ENCODE measurements around the gene GGT1. TPM values are rescaled to one million over a fixed set of nuclear protein-coding genes. Genes with fewer than 3 reads are reported as not detected.
A peak's percentile ranks its signal among the peaks of the same experiment; 100 is the strongest.
"Not testable (repeated sequence)": the region's sequence is repeated elsewhere in the genome, so short reads cannot be mapped to it uniquely, and the experiment has no call there.

Gene GGT1
- polyA plus RNA-seq, 3 donors = 42.8 to 72.1 (median 50.8) TPM

DNA sequence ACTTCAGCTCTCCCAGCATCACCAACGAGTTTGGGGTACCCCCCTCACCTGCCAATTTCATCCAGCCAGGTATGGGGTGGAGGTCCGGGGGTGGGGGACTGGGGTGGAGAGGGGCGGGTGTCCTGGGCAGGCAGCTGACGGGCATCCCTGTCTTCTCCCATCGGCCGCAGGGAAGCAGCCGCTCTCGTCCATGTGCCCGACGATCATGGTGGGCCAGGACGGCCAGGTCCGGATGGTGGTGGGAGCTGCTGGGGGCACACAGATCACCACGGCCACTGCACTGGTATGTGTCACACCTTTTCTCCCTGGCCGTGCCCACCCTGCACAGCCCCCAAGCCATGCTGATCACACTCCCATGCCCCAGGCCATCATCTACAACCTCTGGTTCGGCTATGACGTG is 24.9 kb downstream of the GGT1 start:
- DNase-seq (ENCODE audit: extremely low read depth in 1 of 11, low read depth in 9 of 11, low spot score in 4 of 11) = not testable (repeated sequence)

DNA sequence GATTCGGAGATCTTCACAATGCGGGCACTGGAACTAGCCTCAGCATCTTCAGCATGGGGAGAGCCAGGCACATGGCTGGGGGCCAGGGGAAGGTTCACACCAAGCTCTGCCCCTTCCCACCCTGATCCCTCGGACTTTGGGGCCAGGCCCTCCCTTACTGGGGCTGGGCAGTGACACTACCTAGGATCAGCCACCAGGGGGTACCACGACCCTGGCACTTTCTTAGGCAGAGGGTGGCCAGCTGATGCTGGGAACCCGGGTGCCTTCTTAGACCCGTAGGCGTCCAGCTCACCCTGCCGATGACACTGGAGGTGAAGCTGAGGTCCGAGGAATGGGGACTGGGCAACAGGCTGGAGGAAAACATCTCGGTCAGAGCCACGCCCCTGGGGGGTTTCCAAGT is 26.1 kb downstream of the GGT1 start:
- not testable (repeated sequence) for DNase-seq (ENCODE audit: extremely low read depth in 1 of 11, low read depth in 9 of 11, low spot score in 4 of 11)

DNA sequence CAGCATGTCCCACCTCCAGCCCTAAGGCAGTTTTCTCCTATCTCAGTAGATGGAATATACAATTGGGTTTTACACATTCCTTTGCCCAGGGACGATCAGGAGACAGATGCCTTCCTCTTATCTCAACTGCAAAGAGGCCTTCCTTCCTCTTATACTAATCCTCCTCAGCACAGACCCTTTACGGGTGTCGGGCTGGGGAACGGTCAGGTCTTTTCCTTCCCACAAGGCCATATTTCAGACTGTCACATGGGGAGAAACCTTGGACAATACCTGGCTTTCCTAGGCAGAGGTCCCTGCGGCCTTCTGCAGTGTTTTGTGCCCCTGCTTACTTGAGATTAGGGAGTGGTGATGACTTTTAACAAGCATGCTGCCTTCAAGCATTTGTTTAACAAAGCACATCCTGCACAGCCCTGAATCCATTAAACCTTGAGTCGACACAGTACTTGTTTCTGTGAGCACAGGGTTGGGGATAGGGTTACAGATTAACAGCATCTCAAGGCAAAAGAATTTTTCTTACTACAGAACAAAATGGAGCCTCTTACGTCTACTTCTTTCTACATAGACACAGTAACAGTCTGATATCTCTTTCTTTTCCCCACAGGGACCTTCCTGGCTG is 27.9 kb downstream of the GGT1 start:
- not testable (repeated sequence) for DNase-seq (ENCODE audit: extremely low read depth in 1 of 11, low read depth in 9 of 11, low spot score in 4 of 11)

DNA sequence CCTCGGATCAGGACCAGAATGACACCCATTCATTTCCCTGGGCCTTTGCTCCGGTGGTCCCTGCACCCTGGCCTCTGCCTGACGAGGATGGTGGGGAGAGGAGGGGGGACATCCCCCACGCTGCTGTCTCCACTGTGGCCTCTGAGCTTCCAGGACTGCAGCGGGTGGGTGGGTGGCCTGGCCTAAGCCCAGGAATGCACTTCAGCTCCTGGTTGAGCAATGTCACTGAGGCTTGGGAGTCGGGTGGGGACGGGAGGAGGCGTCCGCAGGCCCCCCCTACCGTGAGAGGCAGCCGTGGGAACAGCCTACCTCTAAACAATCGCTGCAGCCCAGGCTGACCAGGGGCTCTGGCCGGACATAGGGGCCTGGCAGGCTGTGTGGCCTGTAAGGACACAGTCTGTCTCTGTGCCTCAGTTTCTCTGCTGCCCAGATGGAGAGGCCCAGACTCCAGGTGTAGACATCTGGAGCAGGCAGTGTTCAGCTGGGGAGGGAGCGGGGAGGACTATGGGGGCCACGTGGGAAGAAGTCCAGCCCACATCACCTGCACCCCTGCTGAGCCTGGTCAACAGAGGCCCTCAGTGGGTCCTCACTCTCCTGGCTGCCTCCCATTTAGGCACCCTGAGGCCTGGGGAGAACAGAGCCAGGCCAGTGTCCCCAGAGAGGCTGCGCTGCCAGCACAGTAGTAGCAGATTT is 28.6 kb downstream of the GGT1 start:
- peak in 1 of 11 donors; percentile 21 for DNase-seq (ENCODE audit: extremely low read depth in 1 of 11, low read depth in 9 of 11, low spot score in 4 of 11)

DNA sequence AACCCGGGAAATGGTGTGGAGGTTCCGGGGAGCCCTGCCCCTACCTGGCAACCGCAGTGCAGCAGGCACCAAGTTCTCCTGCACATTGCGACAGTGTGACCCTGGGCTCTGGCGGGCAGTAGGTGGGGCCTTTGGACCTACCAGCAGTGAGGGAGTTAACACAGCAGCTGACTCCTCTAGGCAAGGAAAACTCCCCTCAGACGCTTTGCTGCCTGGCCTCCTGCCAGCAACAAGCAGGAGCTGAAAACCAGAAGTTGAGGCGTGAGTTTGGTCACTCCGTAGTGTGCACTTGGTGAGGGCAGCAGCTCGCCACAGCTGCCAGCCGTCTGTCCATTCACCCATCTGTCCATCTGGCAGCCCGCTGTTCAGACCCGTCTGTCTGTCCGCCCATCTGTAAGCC is 29.6 kb downstream of the GGT1 start:
- DNase-seq (ENCODE audit: extremely low read depth in 1 of 11, low read depth in 9 of 11, low spot score in 4 of 11) = peak in 1 of 11 donors; percentile 19

DNA sequence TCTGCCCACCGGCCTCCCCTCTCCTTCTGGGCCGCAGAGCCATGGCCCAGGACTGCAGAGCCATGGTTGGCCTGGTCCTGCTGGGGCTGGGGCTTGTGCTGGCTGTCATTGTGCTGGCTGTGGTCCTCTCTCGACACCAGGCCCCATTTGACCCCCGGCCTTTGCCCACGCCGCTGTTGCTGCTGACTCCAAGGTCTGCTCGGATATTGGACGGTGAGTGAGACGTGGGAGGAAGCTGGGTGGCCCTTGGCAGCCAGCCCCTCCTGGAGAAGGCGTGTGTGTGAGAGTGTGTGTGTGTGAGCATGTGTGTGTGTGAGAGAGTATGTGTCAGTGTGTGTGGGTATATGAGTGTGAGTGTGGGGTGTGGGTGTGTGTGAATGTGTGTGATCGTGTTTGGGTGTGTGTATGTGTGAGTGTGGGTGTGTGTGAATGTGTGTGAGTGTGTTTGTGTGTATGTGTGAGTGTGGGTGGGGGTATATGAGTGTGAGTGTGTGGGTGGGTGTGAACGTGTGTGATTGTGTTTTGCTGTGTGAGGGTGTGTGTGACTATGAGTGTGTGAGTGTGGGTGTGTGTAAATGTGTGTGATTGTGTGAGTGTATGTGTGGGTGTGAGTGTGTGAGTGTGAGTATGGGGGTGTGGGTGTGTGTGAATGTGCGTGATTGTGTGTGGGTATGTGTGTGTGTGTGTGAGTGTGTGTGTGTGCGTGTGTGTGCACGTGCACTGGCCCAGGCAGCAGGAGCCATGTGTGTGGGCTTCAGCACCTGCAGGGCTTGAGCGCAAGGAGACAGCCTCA is 30.4 kb downstream of the GGT1 start:
- DNase-seq (ENCODE audit: extremely low read depth in 1 of 11, low read depth in 9 of 11, low spot score in 4 of 11) = not testable (repeated sequence)

DNA sequence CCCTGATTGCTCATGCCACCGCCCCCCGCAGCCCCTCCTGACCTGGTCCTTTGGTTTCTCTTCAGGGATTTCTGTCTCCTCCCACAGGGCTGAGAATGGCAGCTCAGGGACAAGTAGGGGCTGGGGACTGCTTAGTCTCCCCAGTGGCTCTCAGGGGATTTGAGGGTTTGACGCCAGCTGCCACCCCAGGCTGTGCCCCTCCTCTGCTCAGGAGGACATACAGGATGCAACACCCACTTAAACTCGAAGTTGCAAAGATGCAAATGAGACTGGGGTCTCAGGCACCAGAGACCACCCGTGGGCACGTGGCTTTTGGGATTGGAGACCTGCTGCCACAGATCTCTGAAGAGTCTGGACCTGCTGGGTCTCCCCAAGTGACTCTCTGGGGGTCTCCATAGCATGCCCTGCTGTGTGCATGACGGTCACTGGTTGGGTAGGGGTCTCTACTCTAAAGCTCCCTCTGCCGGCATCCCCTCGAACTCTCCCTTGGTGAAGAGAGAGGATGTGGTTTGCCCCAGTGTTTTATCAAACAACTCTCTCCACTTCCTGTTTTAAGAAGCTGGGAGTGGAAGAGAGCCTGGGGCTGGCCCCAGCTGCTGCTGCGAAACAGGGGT is 31.9 kb downstream of the GGT1 start:
- DNase-seq (ENCODE audit: extremely low read depth in 1 of 11, low read depth in 9 of 11, low spot score in 4 of 11) = not testable (repeated sequence)

DNA sequence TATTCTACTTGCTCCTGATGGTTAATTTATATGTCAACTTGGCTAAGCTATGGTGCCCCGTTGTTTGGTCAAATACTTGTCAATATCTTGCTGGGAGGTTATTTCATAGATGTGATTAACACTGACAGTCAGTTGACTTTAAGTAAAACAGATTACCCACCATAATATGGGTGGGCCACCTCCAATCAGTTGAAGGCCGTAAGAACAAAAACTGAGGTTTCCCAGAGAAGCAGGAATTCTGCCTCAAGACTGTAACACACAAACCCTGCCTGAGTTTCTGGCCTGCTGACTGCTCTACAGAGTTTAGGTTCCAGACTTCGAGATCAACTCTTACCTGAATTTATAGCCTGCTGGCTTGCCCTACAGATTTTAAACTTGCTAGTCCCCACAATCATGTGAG is 33.5 kb downstream of the GGT1 start:
- not testable (repeated sequence) for DNase-seq (ENCODE audit: extremely low read depth in 1 of 11, low read depth in 9 of 11, low spot score in 4 of 11)

DNA sequence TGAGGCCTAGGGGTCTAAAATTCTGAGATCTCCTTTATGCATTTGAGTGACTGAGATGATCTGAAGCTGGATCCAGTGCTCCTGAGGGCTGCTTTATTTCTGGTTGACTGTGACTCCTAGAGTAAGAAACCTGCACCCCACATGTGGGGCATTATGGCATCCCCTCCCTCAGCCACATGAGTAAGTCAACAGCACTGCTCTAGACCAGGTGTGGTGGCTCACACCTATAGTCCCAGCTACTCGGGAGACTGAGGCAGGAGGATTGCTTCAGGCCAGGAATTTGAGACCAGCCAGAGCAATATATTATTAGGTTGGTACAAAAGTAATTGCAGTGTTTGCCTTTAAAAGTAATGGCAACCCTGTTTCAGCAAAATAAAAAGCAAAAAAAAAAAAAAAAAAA is 39.3 kb downstream of the GGT1 start:
- not testable (repeated sequence) for DNase-seq (ENCODE audit: extremely low read depth in 1 of 11, low read depth in 9 of 11, low spot score in 4 of 11)

DNA sequence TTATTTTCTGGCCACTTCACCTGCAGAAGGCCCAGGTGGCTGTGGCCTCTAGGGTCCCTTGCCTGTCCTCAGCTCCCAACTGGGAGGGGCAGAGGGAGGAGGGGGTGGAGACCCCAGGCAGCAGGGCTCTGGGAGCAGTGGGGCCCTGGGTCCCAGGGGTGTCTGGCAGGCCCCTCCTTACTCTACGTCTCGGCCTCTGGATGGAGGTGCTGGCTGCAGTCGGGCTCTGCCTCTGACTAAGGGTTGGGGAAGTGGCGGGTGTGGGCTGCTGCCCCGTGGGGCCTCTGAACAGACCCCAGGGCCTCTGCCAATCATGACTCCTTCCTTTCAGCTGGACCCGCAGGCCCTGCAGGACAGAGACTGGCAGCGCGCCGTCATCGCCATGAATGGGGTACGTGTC is 41.4 kb downstream of the GGT1 start:
- DNase-seq (ENCODE audit: extremely low read depth in 1 of 11, low read depth in 9 of 11, low spot score in 4 of 11) = not testable (repeated sequence)

DNA sequence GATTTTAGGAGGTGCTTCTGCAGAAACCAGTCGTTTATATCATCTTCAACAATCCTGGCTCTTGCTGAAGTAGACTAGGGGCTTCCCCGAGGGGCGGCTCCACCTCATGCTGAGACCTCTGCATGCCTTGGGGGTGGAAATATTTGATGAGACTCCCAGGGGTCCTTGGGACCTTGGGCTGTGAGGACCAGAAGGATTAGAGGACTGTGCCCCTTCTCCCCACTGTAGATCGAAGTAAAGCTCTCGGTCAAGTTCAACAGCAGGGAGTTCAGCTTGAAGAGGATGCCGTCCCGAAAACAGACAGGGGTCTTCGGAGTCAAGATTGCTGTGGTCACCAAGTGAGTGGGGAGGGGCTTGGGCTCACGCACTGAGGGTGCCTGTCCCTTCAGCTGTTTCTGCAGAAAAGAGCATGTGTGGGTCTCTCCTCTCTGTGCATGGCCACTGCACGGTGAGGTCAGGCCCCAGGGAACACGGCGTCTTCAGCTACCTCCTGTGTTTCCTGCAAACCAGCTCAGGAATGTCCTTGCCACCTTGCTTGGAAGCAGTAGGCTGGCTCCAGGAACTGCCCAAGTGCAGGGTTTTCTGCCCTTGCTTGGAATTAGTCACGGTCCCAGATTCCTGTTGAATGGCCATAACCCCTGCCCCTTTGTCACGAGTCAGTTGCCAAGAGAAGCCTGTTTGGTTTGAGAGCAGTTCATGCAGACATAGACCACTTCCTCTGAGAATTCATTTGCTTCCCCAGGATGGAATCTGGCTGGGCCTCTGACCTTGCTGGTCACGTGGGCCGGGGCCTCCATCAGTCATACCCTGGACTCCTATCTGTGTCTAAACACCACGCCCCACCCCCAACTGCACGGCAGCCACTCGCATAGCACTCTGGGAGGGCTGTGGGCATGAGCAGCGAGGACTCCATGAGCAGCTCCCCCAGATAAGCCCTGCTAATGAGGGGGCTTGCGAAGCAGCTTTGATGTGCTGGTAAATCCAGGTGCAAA is 42.7 kb downstream of the GGT1 start:
- DNase-seq (ENCODE audit: extremely low read depth in 1 of 11, low read depth in 9 of 11, low spot score in 4 of 11) = not testable (repeated sequence)

DNA sequence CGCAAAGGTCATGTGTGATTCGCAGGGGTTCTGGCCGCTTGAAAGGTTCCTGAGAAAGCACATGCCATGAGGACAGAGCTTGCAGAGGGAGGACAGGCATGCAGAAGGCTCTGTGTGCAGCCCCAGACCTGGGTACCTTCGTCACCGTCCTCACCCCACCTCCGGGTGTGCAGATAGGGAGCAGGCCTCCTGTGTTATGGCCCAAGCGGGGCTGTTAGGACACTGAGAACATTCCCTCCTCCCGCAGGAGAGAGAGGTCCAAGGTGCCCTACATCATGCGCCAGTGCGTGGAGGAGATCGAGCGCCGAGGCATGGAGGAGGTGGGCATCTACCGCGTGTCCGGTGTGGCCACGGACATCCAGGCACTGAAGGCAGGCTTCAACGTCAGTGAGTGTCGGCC is 43.8 kb downstream of the GGT1 start:
- not testable (repeated sequence) for DNase-seq (ENCODE audit: extremely low read depth in 1 of 11, low read depth in 9 of 11, low spot score in 4 of 11)

DNA sequence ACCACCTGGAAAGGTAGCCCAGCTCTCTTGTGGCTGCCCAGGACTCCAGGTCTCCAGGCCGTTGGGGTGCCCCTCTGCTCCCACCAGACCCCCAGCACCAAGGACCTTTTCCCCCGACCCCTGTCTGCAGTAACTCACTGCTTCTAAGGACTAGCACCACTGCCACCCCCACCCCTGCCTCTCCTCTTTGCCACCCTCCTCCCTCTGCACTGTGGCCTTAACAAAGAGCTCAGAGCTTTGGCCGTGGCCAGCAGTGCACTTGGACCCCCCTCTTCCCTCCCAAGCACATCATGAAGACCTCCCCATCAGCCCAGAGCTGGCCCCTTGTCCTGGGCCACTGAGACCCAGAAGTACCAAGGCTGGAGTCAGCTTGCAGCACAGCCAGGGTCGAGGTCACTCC is 46.4 kb downstream of the GGT1 start:
- DNase-seq (ENCODE audit: extremely low read depth in 1 of 11, low read depth in 9 of 11, low spot score in 4 of 11) = not testable (repeated sequence)

DNA sequence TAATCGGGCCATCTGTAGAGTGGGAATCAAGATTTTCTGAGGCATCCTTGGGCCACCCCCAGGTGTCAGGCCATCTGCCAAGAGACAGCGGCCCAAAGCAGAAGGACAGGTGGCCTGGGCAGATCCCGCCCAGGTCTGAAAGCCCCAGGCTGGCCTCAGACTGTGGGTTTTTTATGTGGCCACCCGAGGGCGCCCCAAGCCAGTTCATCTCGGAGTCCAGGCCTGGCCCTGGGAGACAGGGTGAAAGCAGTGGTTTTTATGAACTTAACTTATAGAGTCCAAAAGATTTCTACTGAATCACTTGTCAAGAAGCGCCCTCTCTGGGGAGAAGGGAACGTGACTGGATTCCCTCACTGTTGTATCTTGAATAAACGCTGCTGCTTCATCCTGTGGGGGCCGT is 47.9 kb downstream of the GGT1 start:
- DNase-seq (ENCODE audit: extremely low read depth in 1 of 11, low read depth in 9 of 11, low spot score in 4 of 11) = not testable (repeated sequence)

DNA sequence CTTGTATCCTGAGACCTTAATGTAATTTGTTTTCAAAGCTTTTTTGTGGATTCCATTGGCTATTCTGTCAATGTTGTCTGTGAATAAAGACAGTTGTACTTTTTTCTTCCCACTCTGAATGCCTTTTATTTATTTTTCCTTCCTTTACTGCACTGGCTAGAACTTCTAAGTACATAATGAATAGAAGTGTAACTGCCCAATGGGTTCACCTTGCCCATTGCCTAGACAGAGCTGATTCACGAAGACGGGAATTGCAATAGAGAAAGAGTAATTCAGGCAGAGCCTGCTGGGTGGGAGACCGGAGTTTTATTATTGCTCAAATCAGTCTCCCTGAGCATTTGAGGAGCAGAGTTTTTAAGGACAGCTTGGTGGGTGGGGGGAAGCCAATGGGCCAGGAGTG is 62.4 kb downstream of the GGT1 start:
- DNase-seq (ENCODE audit: extremely low read depth in 1 of 11, low read depth in 9 of 11, low spot score in 4 of 11) = not testable (repeated sequence)

DNA sequence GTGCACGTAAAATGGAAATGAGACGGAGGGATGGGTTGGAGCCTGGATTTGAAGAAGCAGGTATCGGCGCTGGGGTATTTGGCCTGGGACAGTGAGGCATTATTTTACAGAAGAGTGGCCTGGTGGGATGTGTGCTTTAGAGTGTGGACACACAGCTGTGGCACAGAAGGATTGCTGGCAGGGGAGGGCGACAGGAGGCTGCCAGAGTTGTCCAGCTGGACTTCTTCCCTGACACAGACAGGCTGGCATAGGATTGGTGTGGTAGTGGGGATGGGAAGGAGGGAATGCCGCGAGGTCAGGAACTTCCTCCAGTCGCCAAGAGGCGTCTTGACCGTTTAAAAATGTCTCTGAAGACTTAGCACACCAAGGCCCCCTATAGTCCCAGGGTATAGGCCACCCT is 64.9 kb downstream of the GGT1 start:
- DNase-seq (ENCODE audit: extremely low read depth in 1 of 11, low read depth in 9 of 11, low spot score in 4 of 11) = not testable (repeated sequence)

DNA sequence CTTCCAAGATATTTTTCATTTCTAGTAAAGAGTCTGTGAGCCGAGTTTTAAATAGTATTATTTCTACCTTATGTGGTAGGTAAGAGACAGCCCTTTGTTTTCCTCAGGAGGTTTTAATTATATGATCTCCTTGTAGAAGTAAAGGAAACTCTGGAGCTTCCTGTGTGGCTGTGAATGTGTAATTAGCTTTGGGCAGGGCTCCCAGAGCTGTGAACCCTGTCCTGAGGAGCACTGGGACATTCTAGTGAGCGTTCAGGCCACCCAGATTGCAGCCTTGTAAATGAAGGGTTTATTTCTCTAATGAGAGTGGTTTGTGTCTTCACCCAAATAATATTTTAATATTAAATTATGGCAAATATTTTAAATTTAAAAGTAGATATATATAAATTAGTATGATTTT is 69.5 kb downstream of the GGT1 start:
- DNase-seq (ENCODE audit: extremely low read depth in 1 of 11, low read depth in 9 of 11, low spot score in 4 of 11) = not testable (repeated sequence)
